ENCODE data around the gene SMIM23.

SMIM23 gene

GRCh38 chr5:171749365-171749764 is 36.3 kb upstream of the SMIM23 start:
- Histone ChIP-seq H3K27me3 (ENCODE audit: insufficient read depth, low read length) (no peaks in the 10 kb centered on the region), H3K27ac (ENCODE audit: low read depth, low read length) (no peak overlapping the region), H3K9me3 (ENCODE audit: insufficient read depth, low read depth, low read length) (no peaks in the 10 kb centered on the region), H3K4me1 (ENCODE audit: insufficient read depth, low read length) (no peaks in the 10 kb centered on the region), H3K9ac (ENCODE audit: low read depth, low read length) (no peak overlapping the region), H3K4me3 (ENCODE audit: low read length) (no peak overlapping the region), H3K36me3 (ENCODE audit: insufficient read depth, low read length) (no peaks in the 10 kb centered on the region)
- 95% methylated on average over 3 of the region's 3 CpGs for WGBS

DNA sequence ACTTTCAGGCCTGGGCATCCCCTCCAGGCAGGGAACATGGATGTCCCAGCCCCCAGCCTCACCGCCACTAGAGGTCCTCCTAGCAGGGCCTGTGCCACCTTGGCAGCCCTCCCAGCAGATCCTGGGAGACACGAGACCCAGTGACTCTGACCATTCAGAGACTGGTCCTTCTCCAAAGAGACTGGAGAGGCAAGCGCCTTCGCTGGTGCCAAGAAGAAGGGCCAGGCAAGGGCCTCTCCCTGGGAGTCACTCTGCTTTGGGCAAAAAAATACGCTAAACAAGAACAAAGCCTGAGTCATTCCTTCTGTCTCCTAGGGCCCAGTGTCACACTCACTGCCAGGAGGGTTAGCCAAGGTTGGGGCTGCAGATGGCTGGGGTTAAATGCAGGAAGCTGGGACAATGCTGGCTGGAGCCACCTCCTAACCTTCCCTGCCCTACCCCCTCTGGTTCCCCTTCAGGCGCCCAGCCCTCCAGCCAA is 35.3 kb upstream of the SMIM23 start:
- H3K27me3 ChIP-seq (ENCODE audit: insufficient read depth, low read length), result no peaks in the 10 kb centered on the region
- 84% methylated on average over 6 of the region's 6 CpGs for WGBS
- no peaks in the 10 kb centered on the region for H3K4me1 ChIP-seq (ENCODE audit: insufficient read depth, low read length)
- no peaks in the 10 kb centered on the region for H3K36me3 ChIP-seq (ENCODE audit: insufficient read depth, low read length)
- H3K4me3 ChIP-seq (ENCODE audit: low read length), result no peak overlapping the region
- no peaks in the 10 kb centered on the region for H3K9me3 ChIP-seq (ENCODE audit: insufficient read depth, low read depth, low read length)
- H3K9ac ChIP-seq (ENCODE audit: low read depth, low read length), result no peak overlapping the region
- no peak overlapping the region for H3K27ac ChIP-seq (ENCODE audit: low read depth, low read length)

DNA sequence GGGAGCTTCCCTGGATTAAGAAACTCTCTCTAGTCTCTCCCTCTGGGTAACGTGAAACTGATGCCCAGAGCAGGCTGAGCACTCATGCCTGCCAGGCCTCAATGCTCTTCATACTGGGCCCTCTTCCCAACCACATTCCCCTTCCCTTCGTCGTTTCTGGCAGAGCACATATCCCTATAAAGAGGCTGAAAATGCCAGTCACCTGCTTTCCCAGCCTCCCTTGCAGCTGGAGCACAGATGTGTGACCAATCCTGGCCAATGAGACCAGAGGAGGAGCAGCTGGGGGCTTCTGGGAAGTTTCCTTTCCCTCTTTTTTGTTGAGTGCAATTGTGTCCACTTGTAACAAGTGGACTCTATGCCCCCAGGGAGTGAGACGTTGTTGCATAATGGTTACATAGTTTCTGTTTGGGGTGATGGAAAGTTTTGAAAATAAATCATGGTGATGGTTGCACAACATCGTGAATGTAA is 30.2 kb upstream of the SMIM23 start:
- Histone ChIP-seq H3K4me1 (ENCODE audit: insufficient read depth, low read length) (no peaks in the 10 kb centered on the region), H3K27me3 (ENCODE audit: insufficient read depth, low read length) (no peaks in the 10 kb centered on the region), H3K4me3 (ENCODE audit: low read length) (no peak overlapping the region), H3K9me3 (ENCODE audit: insufficient read depth, low read depth, low read length) (no peaks in the 10 kb centered on the region), H3K27ac (ENCODE audit: low read depth, low read length) (no peak overlapping the region), H3K36me3 (ENCODE audit: insufficient read depth, low read length) (no peaks in the 10 kb centered on the region), H3K9ac (ENCODE audit: low read depth, low read length) (no peak overlapping the region)
- WGBS, result 89% methylated on average over 4 of the region's 5 CpGs

- H3K4me1 ChIP-seq (ENCODE audit: insufficient read depth, low read length), result no peaks in the 10 kb centered on the region
- 89% methylated on average over 4 of the region's 4 CpGs for WGBS
- H3K9me3 ChIP-seq (ENCODE audit: insufficient read depth, low read depth, low read length), result no peaks in the 10 kb centered on the region
- no peak overlapping the region for H3K4me3 ChIP-seq (ENCODE audit: low read length)
- H3K27ac ChIP-seq (ENCODE audit: low read depth, low read length), result no peak overlapping the region
- H3K27me3 ChIP-seq (ENCODE audit: insufficient read depth, low read length), result no peaks in the 10 kb centered on the region
- H3K9ac ChIP-seq (ENCODE audit: low read depth, low read length), result no peak overlapping the region
- no peaks in the 10 kb centered on the region for H3K36me3 ChIP-seq (ENCODE audit: insufficient read depth, low read length)
These were observed 27.6 kb upstream of the SMIM23 start for GRCh38 chr5:171757853-171758535.

- WGBS, result 91% methylated on average over 1 of the region's 1 CpG
- Histone ChIP-seq H3K9me3 (ENCODE audit: insufficient read depth, low read depth, low read length) (no peaks in the 10 kb centered on the region), H3K4me1 (ENCODE audit: insufficient read depth, low read length) (no peaks in the 10 kb centered on the region), H3K4me3 (ENCODE audit: low read length) (no peak overlapping the region), H3K27ac (ENCODE audit: low read depth, low read length) (no peak overlapping the region), H3K9ac (ENCODE audit: low read depth, low read length) (no peak overlapping the region), H3K27me3 (ENCODE audit: insufficient read depth, low read length) (no peaks in the 10 kb centered on the region), H3K36me3 (ENCODE audit: insufficient read depth, low read length) (no peaks in the 10 kb centered on the region)
These were observed 25.8 kb upstream of the SMIM23 start for GRCh38 chr5:171759777-171760176.

GRCh38 chr5:171762021-171762608 is 23.5 kb upstream of the SMIM23 start:
- H3K36me3 ChIP-seq (ENCODE audit: insufficient read depth, low read length), result no peaks in the 10 kb centered on the region
- no peaks in the 10 kb centered on the region for H3K4me1 ChIP-seq (ENCODE audit: insufficient read depth, low read length)
- no peak overlapping the region for H3K27ac ChIP-seq (ENCODE audit: low read depth, low read length)
- H3K27me3 ChIP-seq (ENCODE audit: insufficient read depth, low read length), result no peaks in the 10 kb centered on the region
- no peak overlapping the region for H3K9ac ChIP-seq (ENCODE audit: low read depth, low read length)
- WGBS, result 94% methylated on average over 10 of the region's 11 CpGs
- H3K9me3 ChIP-seq (ENCODE audit: insufficient read depth, low read depth, low read length), result peaks cover 6% of the 10 kb centered on the region; the same call in 1 of the 2 replicates
- no peak overlapping the region for H3K4me3 ChIP-seq (ENCODE audit: low read length)

DNA sequence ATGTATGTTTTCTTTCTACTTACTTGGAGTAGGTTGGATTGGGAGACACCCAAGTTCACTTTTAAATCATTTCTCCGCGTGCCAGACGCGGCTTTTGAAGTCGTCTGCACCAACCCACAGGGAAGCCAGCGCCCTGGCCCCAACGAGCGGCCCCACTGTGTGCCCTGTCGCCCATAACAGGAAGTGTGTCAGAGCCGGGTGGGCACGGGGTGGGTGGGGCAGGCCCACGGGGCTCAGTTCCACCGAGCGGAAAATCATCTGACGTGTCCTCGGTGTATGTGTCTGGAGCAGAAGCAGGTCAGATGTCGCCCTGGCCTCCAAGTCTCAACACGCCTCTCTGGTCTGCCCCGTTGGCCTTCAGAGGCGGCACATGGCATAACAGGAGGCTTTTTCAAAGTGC is 22.7 kb upstream of the SMIM23 start:
- Histone ChIP-seq H3K4me1 (ENCODE audit: insufficient read depth, low read length) (no peaks in the 10 kb centered on the region), H3K27ac (ENCODE audit: low read depth, low read length) (no peak overlapping the region), H3K4me3 (ENCODE audit: low read length) (no peak overlapping the region), H3K36me3 (ENCODE audit: insufficient read depth, low read length) (no peaks in the 10 kb centered on the region), H3K9me3 (ENCODE audit: insufficient read depth, low read depth, low read length) (peaks cover 13% of the 10 kb centered on the region; the same call in 1 of the 2 replicates), H3K27me3 (ENCODE audit: insufficient read depth, low read length) (no peaks in the 10 kb centered on the region), H3K9ac (ENCODE audit: low read depth, low read length) (no peak overlapping the region)
- WGBS, result 92% methylated on average over 20 of the region's 20 CpGs

GRCh38 chr5:171764265-171764664 is 21.4 kb upstream of the SMIM23 start:
- WGBS, result 93% methylated on average over 8 of the region's 8 CpGs

GRCh38 chr5:171766875-171767274 is 18.7 kb upstream of the SMIM23 start:
- no peaks in the 10 kb centered on the region for H3K4me1 ChIP-seq (ENCODE audit: insufficient read depth, low read length)
- H3K4me3 ChIP-seq (ENCODE audit: low read length), result no peak overlapping the region
- H3K27me3 ChIP-seq (ENCODE audit: insufficient read depth, low read length), result no peaks in the 10 kb centered on the region
- H3K9me3 ChIP-seq (ENCODE audit: insufficient read depth, low read depth, low read length), result peaks cover 13% of the 10 kb centered on the region; the same call in 1 of the 2 replicates
- no peak overlapping the region for H3K27ac ChIP-seq (ENCODE audit: low read depth, low read length)
- WGBS, result no CpG with 5 or more reads among the region's 2 CpGs
- no peaks in the 10 kb centered on the region for H3K36me3 ChIP-seq (ENCODE audit: insufficient read depth, low read length)
- no peak overlapping the region for H3K9ac ChIP-seq (ENCODE audit: low read depth, low read length)

More at GRCh38 chr5:171764265-171764664, 21.4 kb upstream of the SMIM23 start:
- Histone ChIP-seq H3K36me3 (ENCODE audit: insufficient read depth, low read length) (no peaks in the 10 kb centered on the region), H3K4me1 (ENCODE audit: insufficient read depth, low read length) (no peaks in the 10 kb centered on the region), H3K27ac (ENCODE audit: low read depth, low read length) (no peak overlapping the region), H3K9me3 (ENCODE audit: insufficient read depth, low read depth, low read length) (peaks cover 13% of the 10 kb centered on the region; the same call in 1 of the 2 replicates), H3K27me3 (ENCODE audit: insufficient read depth, low read length) (no peaks in the 10 kb centered on the region), H3K4me3 (ENCODE audit: low read length) (no peak overlapping the region), H3K9ac (ENCODE audit: low read depth, low read length) (no peak overlapping the region)

GRCh38 chr5:171770153-171770552 is 15.5 kb upstream of the SMIM23 start:
- Histone ChIP-seq H3K4me1 (ENCODE audit: insufficient read depth, low read length) (no peaks in the 10 kb centered on the region), H3K36me3 (ENCODE audit: insufficient read depth, low read length) (no peaks in the 10 kb centered on the region), H3K4me3 (ENCODE audit: low read length) (no peak overlapping the region), H3K9me3 (ENCODE audit: insufficient read depth, low read depth, low read length) (peaks cover 13% of the 10 kb centered on the region; the same call in 1 of the 2 replicates), H3K27ac (ENCODE audit: low read depth, low read length) (no peak overlapping the region), H3K9ac (ENCODE audit: low read depth, low read length) (no peak overlapping the region), H3K27me3 (ENCODE audit: insufficient read depth, low read length) (no peaks in the 10 kb centered on the region)
- WGBS, result 33% methylated on average over 4 of the region's 4 CpGs

- no peaks in the 10 kb centered on the region for H3K36me3 ChIP-seq (ENCODE audit: insufficient read depth, low read length)
- H3K4me3 ChIP-seq (ENCODE audit: low read length), result no peak overlapping the region
- WGBS, result 100% methylated on average over 3 of the region's 3 CpGs
- H3K4me1 ChIP-seq (ENCODE audit: insufficient read depth, low read length), result no peaks in the 10 kb centered on the region
- no peaks in the 10 kb centered on the region for H3K27me3 ChIP-seq (ENCODE audit: insufficient read depth, low read length)
- H3K27ac ChIP-seq (ENCODE audit: low read depth, low read length), result no peak overlapping the region
- no peak overlapping the region for H3K9ac ChIP-seq (ENCODE audit: low read depth, low read length)
- peaks cover 10% of the 10 kb centered on the region; the same call in 1 of the 2 replicates for H3K9me3 ChIP-seq (ENCODE audit: insufficient read depth, low read depth, low read length)
These were observed 13.8 kb upstream of the SMIM23 start for GRCh38 chr5:171771856-171772255.
